LNCAP (cell line): ENCODE data around the gene EGFLAM.

Experiments used
- TF ChIP-seq, protein P1 (sequence below): fragments of 450-650 bp; IDR thresholded peaks from 2 replicates; pipeline ENCODE4 v1.5.1; 2017; ENCODE audit warnings: mild to moderate bottlenecking

Gene EGFLAM

DNA sequence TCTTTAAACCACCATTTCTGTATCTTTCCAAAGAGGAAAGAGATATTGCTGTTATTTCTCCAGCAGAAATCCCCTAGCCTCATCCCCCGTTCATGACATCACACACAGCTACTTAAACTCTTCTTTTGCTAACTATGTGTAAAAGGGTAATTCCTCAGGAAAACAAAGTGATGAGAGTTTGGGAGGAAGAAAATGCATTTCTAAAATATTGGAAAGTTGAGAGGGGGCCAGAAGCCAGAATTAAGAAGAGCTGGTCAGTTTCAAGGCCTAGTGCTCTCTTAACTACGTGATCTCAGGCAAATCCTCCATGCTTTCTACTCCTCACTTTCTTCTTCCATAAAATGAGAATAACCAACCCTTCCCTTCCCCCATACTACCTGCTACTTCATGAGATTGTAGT is 188.7 kb downstream of the EGFLAM start:
- TF ChIP-seq, protein P1, sequence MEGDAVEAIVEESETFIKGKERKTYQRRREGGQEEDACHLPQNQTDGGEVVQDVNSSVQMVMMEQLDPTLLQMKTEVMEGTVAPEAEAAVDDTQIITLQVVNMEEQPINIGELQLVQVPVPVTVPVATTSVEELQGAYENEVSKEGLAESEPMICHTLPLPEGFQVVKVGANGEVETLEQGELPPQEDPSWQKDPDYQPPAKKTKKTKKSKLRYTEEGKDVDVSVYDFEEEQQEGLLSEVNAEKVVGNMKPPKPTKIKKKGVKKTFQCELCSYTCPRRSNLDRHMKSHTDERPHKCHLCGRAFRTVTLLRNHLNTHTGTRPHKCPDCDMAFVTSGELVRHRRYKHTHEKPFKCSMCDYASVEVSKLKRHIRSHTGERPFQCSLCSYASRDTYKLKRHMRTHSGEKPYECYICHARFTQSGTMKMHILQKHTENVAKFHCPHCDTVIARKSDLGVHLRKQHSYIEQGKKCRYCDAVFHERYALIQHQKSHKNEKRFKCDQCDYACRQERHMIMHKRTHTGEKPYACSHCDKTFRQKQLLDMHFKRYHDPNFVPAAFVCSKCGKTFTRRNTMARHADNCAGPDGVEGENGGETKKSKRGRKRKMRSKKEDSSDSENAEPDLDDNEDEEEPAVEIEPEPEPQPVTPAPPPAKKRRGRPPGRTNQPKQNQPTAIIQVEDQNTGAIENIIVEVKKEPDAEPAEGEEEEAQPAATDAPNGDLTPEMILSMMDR = no peak

DNA sequence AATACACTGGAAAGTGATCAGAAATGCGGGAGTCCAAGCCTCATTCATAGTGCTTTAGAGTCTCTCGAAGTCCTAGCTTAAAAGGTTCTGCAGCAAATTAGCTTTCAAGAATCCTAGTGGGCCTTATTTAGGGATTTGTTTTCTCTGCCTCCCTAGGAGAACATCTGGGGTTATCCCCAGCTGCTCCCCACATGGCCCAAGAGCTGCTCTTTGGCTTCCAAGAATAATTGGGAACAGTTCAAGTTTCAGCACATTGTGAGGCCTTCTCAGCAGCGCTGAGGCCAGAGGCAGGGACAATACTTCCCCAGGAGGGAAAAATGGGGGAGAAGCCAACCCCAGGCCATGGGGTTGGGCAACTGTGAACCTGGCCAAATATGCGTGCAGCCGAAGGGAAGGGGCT is 189.4 kb downstream of the EGFLAM start:
- TF ChIP-seq, protein P1 = no peak

DNA sequence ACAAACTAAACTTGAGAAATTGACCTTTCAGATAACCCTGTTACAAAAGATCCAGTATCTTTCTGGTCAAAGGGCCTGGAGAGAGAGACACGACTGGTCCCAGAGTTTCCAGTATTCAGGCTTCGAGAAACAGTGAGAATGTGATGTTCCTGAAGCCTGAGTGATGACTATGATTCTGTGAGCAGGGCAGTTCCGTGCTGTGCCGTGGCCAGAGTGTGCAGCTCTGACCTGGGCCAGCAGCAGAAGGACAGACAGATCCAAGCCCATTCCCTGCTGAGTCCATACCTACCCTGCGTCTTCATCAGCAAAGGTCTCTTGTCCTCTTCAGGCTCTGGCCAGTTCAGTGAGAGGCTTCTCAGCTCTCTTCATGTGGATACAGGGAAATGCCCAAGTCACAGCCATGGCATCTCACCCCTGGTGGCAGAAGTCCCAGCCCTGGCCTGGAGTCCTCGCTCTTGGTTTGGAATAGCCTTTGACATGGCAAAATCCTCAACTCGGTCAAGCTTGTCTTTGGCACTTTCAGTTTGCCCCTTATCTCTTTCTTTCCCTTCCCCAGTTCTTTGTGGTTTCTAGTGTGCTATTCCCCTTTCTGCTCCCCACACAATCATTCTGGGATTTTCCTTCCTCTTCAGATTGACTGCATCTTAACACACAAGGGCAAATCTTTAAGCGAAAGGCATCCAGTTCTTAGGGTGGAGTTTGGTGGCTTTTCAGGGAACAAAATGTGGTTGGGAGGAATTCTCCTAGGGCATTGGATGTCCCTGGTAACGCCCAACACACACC is 190.4 kb downstream of the EGFLAM start:
- TF ChIP-seq, protein P1 = no peak

DNA sequence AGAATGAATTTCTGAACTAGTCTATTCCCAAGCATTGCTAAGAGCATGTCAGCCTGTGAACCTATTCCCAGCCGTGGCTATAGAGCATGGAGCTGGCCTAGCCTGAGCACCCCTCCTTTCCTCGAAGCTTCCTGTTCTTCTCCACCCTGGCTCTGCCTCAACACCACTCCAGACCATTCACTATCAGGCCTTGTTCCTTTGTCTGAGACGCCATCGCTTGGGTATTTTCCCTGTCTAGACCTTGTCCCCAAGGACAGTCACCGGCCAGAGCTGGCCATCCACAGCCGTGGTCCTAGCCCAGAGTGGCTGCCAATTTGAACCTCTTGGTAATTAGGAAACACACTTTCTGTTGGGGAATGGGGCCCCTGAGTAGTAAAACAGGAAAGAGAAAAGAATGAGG is 192.3 kb downstream of the EGFLAM start:
- TF ChIP-seq, protein P1 = no peak

DNA sequence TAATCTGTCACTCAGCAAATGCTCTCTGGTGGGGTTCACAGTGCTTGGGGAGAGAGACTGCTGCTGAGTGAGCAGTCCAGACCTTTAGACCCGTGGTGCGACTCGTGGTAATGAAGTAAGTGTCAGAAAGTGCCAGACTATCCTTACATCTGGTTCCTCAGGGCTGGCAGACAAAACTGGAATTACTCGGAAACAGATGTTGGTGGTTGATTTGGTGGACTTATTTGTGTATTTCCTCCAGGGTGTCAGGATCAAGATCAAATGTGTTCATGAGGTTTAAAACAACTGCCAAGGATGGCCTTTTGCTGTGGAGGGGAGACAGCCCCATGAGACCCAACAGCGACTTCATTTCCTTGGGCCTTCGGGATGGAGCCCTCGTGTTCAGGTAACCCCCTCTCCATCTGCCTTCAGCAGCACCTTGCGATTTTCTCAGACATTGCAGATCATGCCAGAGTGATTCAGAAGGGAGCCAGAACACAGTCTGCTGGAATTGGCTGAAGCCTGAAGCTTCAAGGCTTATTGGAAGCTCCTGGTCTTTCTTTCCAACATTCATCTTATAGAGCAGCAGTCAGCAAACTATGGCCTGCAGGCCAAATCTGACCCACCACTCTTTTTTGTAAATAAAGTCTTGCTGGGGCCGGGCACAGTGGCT is 192.8 kb downstream of the EGFLAM start:
- TF ChIP-seq, protein P1 = no peak

DNA sequence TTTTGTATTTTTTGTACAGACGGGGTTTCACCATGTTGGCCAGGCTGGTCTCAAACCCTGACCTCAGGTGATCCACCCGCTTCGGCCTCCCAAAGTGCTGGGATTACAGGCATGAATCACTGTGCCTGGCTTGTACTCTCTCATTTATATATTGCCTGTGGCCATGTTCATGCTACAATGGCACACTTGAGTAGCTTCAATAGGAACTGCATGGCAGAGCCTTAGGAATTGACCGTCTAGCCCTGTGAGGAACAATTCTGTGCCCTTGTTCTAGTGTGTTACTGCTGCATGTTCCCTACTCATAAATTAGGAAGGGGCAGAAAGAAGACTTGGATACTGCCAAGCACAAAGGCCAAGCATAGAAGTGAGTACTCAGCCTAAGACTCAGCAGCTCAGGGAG is 193.8 kb downstream of the EGFLAM start:
- TF ChIP-seq, protein P1 = no peak

DNA sequence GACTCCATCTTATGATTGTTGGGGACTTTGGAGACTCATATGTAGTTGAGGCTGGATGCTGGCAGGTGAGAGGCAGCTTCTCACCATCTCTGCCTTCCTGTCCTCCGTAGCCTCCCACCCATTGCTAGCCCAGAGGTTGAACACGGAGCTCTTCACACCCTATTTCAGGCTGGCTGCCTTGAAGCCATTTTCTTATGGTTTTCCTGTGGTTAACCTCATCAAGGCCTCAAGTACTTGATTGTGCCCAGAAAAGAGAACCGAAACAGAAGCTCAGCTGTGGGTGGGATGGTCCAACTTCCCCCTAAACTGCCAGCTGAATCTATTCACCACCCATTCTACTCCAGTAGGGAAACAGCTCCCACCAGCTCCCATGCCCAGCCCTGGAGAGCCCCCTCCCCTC is 195.1 kb downstream of the EGFLAM start:
- TF ChIP-seq, protein P1 = no peak
